HG02970 (cell line): ENCODE results near the gene MMP24OS.

Experiments
- ATAC-seq: cut with Tn5 transposase; IDR thresholded peaks from one replicate; pipeline ENCODE4 v1.9.1; 2021; ENCODE audit warnings: mild to moderate bottlenecking, moderate library complexity, moderate number of reproducible peaks; ENCODE audit not compliant: unreplicated experiment, low FRiP score

The MMP24OS gene

GRCh38 chr20:35306931-35307517, 29.1 kb upstream of the MMP24OS start:
- no peak for ATAC-seq

- no peak for ATAC-seq
Observed at GRCh38 chr20:35305682-35306556, 28.0 kb upstream of the MMP24OS start.

- ATAC-seq: no peak
Observed at GRCh38 chr20:35304956-35305355, 27.0 kb upstream of the MMP24OS start.

GRCh38 chr20:35303735-35304491, 26.0 kb upstream of the MMP24OS start:
- ATAC-seq: no peak

GRCh38 chr20:35303382-35303734, 25.4 kb upstream of the MMP24OS start:
- no peak for ATAC-seq

GRCh38 chr20:35302421-35303335, 24.8 kb upstream of the MMP24OS start:
- ATAC-seq: no peak

- no peak for ATAC-seq
Observed at GRCh38 chr20:35301426-35301825, 23.5 kb upstream of the MMP24OS start.

GRCh38 chr20:35300469-35301262, 22.7 kb upstream of the MMP24OS start:
- no peak for ATAC-seq

GRCh38 chr20:35299780-35300179, 21.9 kb upstream of the MMP24OS start:
- no peak for ATAC-seq

- ATAC-seq: no peak
Observed at GRCh38 chr20:35298264-35298663, 20.3 kb upstream of the MMP24OS start.

- no peak for ATAC-seq
Observed at GRCh38 chr20:35297740-35298139, 19.8 kb upstream of the MMP24OS start.

GRCh38 chr20:35297155-35297554, 19.2 kb upstream of the MMP24OS start:
- ATAC-seq: no peak

GRCh38 chr20:35296101-35296554, 18.2 kb upstream of the MMP24OS start:
- no peak for ATAC-seq

- ATAC-seq: no peak
Observed at GRCh38 chr20:35295674-35296073, 17.8 kb upstream of the MMP24OS start.

- ATAC-seq: no peak
Observed at GRCh38 chr20:35295058-35295457, 17.1 kb upstream of the MMP24OS start.

- no peak for ATAC-seq
Observed at GRCh38 chr20:35294293-35294685, 16.4 kb upstream of the MMP24OS start.

- no peak for ATAC-seq
Observed at GRCh38 chr20:35293303-35294292, 15.7 kb upstream of the MMP24OS start.
